HL-60 (cell line): ENCODE data around the gene CENPP.

Source experiments
- DNase-seq, 2 experiments: peaks; one replicate each; pipeline ENCODE4 v3.0.0-alpha.2; 2010 to 2020; ENCODE audit warnings: low read depth in 1 of 2, low spot score in 1 of 2
- H3K27ac ChIP-seq: fragments of 250-450 bp; sonication (Bioruptor Pico); replicated peaks from 2 replicates; pipeline ENCODE4 v1.5.1; 2020; ENCODE audit warnings: mild to moderate bottlenecking, moderate library complexity
- H3K27me3 ChIP-seq: fragments of 250-450 bp; sonication (Bioruptor Pico); 2 replicates; pipeline ENCODE4 v1.5.1; 2021; ENCODE audit warnings: mild to moderate bottlenecking, moderate library complexity; ENCODE audit not compliant: insufficient read depth, poor library complexity, severe bottlenecking
- H3K4me3 ChIP-seq: replicated peaks from 2 replicates; pipeline ENCODE4 v1.5.1; 2011; ENCODE audit warnings: mild to moderate bottlenecking, control low read depth, low read length; ENCODE audit not compliant: insufficient read depth
- GABPA ChIP-seq: IDR thresholded peaks from 2 replicates; pipeline ENCODE4 v1.6.1; 2012; ENCODE audit warnings: low read depth
- POLR2AphosphoS5 ChIP-seq: IDR thresholded peaks from 2 replicates; pipeline ENCODE4 v1.6.1; 2012; ENCODE audit warnings: low read depth
- SPI1 ChIP-seq: IDR thresholded peaks from 2 replicates; pipeline ENCODE4 v1.6.1; 2012; ENCODE audit warnings: low read depth, mild to moderate bottlenecking, borderline replicate concordance
- TF ChIP-seq, protein P1 (sequence below): IDR thresholded peaks from one replicate; pipeline ENCODE4 v1.5.1; 2011; ENCODE audit warnings: low read length, control low read depth, inconsistent platforms; ENCODE audit not compliant: insufficient read depth
- TF ChIP-seq, protein P2 (sequence below): IDR thresholded peaks from 2 replicates; pipeline ENCODE4 v1.6.1; 2012; ENCODE audit warnings: low read depth; ENCODE audit not compliant: insufficient replicate concordance

Gene CENPP

DNA sequence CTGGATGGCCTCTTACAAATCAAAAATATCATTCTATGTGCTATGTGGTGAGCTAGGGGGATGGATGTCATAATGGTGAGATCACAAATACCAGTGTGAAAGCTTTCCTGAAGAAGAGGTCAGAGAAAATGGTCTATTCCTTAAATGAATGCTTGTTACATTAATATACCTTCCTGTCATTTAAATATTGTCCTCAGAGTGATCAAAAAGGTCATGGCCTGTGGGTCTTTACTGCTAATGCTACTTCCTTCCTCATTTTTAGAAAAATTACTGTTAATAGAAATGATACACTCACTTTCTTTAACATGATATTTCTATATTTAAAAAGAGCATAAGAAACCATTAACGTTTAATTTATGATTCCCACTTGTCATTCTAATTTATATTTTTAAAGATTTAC lies 88.8 kb downstream of the CENPP start:
- Histone ChIP-seq H3K27ac (no peak overlapping the region), H3K4me3 (no peak overlapping the region), H3K27me3 (no peaks in the 10 kb centered on the region)
- TF ChIP-seq SPI1 (no peak), GABPA (no peak), POLR2AphosphoS5 (no peak)
- TF ChIP-seq, protein P1, sequence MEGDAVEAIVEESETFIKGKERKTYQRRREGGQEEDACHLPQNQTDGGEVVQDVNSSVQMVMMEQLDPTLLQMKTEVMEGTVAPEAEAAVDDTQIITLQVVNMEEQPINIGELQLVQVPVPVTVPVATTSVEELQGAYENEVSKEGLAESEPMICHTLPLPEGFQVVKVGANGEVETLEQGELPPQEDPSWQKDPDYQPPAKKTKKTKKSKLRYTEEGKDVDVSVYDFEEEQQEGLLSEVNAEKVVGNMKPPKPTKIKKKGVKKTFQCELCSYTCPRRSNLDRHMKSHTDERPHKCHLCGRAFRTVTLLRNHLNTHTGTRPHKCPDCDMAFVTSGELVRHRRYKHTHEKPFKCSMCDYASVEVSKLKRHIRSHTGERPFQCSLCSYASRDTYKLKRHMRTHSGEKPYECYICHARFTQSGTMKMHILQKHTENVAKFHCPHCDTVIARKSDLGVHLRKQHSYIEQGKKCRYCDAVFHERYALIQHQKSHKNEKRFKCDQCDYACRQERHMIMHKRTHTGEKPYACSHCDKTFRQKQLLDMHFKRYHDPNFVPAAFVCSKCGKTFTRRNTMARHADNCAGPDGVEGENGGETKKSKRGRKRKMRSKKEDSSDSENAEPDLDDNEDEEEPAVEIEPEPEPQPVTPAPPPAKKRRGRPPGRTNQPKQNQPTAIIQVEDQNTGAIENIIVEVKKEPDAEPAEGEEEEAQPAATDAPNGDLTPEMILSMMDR: no peak
- TF ChIP-seq, protein P2, sequence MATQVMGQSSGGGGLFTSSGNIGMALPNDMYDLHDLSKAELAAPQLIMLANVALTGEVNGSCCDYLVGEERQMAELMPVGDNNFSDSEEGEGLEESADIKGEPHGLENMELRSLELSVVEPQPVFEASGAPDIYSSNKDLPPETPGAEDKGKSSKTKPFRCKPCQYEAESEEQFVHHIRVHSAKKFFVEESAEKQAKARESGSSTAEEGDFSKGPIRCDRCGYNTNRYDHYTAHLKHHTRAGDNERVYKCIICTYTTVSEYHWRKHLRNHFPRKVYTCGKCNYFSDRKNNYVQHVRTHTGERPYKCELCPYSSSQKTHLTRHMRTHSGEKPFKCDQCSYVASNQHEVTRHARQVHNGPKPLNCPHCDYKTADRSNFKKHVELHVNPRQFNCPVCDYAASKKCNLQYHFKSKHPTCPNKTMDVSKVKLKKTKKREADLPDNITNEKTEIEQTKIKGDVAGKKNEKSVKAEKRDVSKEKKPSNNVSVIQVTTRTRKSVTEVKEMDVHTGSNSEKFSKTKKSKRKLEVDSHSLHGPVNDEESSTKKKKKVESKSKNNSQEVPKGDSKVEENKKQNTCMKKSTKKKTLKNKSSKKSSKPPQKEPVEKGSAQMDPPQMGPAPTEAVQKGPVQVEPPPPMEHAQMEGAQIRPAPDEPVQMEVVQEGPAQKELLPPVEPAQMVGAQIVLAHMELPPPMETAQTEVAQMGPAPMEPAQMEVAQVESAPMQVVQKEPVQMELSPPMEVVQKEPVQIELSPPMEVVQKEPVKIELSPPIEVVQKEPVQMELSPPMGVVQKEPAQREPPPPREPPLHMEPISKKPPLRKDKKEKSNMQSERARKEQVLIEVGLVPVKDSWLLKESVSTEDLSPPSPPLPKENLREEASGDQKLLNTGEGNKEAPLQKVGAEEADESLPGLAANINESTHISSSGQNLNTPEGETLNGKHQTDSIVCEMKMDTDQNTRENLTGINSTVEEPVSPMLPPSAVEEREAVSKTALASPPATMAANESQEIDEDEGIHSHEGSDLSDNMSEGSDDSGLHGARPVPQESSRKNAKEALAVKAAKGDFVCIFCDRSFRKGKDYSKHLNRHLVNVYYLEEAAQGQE: no peak
- no peak for DNase-seq

DNA sequence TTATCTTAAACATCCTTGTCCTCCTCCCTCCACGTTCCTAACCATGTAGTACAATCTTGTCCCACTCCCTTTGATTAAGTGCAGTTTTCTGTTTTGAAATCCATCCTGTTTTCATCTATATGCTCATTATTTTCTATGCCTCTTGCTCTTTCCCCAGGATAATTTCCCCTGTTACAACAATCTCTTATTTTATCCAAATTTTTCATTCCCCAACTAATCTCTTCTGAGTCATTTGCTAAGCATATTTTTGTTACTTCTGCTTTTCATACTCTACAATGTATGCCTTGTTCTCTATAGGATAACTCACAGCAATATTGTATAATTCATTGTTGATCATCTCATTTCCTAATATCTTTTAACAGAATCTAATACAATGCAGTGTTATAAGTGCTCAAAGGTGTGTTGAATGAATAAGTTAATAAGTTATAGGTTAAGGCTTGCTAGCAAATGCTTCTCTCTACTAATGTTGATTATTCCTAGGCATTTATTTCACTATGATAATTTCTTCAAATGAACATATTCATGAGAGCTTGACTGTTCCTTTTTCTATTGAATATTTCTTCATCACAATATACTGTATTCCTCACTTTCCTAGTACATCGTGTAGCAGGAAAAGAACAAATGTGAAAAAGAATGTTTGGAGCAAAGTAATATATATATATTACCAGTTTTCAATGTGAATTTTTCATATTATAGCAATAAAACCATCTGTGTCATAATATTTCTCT lies 97.0 kb downstream of the CENPP start:
- no peak for DNase-seq
- no peak for TF ChIP-seq SPI1
- TF ChIP-seq, protein P2: no peak
- Histone ChIP-seq H3K4me3 (no peak overlapping the region), H3K27ac (no peak overlapping the region), H3K27me3 (no peaks in the 10 kb centered on the region)

DNA sequence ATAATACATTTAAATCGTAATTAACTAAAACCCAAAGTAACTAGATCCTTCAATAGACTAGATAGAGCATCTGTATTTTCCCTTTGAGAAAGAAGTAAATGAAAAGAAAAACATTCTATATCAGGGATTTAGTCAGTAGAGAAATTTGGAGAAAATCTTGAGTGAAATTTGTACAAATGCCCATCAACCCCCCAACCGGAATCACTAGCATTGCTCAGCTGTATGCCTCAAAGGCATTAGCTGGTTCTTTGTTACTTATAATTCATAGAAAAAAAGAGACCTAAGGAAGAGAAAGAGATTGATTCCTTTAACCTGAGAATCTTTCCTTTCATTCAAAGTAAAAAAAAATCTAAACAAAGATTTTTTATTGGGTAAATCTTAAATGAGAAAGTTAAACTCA lies 97.9 kb downstream of the CENPP start:
- TF ChIP-seq, protein P1: no peak
- TF ChIP-seq SPI1 (no peak), GABPA (no peak), POLR2AphosphoS5 (no peak)
- no peak for DNase-seq
- no peaks in the 10 kb centered on the region for H3K27me3 ChIP-seq
- H3K4me3 ChIP-seq: no peak overlapping the region
- H3K27ac ChIP-seq: no peak overlapping the region

DNA sequence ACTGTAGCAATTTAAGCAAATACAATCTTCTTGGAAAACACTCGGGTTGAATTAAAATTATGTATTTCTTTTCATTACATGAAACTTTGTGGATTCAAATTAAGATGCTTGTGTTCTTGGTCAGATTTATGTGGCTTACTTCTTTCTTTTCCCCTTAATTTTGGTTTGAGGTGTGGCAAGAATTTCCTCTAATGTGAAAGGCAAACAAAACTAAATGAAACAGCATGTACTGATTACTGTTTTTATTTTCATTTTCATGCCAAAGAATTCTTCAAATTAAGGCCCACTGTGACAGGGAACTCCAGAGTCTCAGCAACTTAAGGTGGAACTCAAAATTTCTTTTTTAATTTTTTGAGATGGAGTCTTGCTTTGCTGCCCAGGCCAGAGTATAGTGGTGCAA lies 98.6 kb downstream of the CENPP start, which contains the start of gene OMD:
Gene OMD (minus strand): TSS at position 132 of the 400 bp plus-strand sequence. CDS start 6,913 bp downstream, outside the sequence.
- no peak for TF ChIP-seq POLR2AphosphoS5
- TF ChIP-seq, protein P2: no peak
- TF ChIP-seq, protein P1: no peak
- TF ChIP-seq SPI1: no peak
- TF ChIP-seq GABPA: no peak
- DNase-seq: no peak
- Histone ChIP-seq H3K27me3 (no peaks in the 10 kb centered on the region), H3K27ac (no peak within 1 kb of the TSS), H3K4me3 (no peak within 1 kb of the TSS)
